Measurements from ENCODE around the gene CALR3.
"Not testable (repeated sequence)": the region's sequence is repeated elsewhere in the genome, so short reads cannot be mapped to it uniquely, and the experiment has no call there.

Gene CALR3, protein sequence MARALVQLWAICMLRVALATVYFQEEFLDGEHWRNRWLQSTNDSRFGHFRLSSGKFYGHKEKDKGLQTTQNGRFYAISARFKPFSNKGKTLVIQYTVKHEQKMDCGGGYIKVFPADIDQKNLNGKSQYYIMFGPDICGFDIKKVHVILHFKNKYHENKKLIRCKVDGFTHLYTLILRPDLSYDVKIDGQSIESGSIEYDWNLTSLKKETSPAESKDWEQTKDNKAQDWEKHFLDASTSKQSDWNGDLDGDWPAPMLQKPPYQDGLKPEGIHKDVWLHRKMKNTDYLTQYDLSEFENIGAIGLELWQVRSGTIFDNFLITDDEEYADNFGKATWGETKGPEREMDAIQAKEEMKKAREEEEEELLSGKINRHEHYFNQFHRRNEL

DNA sequence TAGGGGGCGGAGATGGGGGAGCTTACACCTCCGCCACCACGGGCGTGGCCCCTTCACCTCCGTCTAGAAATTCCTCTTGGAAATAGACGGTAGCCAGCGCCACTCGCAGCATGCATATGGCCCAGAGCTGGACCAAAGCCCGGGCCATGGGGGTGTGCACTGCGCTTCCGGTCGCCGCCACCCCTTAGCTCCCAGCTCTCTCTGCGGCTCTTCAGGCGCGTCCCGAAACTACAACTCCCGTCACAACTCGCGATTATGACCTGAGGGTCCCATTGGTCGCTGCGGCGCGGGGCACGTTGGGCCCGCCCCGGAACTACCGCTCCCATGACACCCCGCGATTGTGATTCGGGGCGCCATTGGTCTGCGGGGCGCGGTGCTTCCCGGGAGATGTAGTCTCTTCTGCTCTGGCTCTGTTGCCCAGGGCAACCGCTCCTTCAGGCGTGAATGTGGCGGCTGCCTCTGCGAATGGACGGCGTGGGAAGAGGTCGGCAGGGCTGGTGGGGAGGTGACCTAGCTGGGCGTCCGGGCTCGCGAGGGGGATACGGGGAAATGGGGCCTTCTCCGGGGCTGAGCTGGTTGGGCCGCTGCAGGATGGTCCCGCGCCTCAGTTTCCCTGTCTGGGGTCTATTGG is at the start of gene CALR3, which contains the start of gene C19orf44:
CALR3 (minus strand) TSS at position 186 of the 631 bp plus-strand sequence; CDS start at position 148, 38 bp downstream.
C19orf44 (plus strand) TSS at position 413 of the 631 bp plus-strand sequence. CDS start 4,399 bp downstream, outside the sequence.
- peak within 1 kb of the TSS; percentile 82 for H3K4me3 ChIP-seq (ENCODE audit: control insufficient read depth, low read depth, low read length)
- peak; percentile 93 for DNase-seq (ENCODE audit: low read depth)
- TF ChIP-seq, protein P1, sequence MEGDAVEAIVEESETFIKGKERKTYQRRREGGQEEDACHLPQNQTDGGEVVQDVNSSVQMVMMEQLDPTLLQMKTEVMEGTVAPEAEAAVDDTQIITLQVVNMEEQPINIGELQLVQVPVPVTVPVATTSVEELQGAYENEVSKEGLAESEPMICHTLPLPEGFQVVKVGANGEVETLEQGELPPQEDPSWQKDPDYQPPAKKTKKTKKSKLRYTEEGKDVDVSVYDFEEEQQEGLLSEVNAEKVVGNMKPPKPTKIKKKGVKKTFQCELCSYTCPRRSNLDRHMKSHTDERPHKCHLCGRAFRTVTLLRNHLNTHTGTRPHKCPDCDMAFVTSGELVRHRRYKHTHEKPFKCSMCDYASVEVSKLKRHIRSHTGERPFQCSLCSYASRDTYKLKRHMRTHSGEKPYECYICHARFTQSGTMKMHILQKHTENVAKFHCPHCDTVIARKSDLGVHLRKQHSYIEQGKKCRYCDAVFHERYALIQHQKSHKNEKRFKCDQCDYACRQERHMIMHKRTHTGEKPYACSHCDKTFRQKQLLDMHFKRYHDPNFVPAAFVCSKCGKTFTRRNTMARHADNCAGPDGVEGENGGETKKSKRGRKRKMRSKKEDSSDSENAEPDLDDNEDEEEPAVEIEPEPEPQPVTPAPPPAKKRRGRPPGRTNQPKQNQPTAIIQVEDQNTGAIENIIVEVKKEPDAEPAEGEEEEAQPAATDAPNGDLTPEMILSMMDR (IDR thresholded peaks at IDR 0.05; ENCODE audit: control insufficient read depth, insufficient read depth, low read depth, low read length, missing control alignments) = no peak

GRCh38 chr19:16544473-16545231 is 48.7 kb upstream of the CALR3 start:
- TF ChIP-seq, protein P1 (IDR thresholded peaks at IDR 0.05; ENCODE audit: control insufficient read depth, insufficient read depth, low read depth, low read length, missing control alignments) = no peak
- no peak overlapping the region for H3K4me3 ChIP-seq (ENCODE audit: control insufficient read depth, low read depth, low read length)
- DNase-seq (ENCODE audit: low read depth) = no peak

DNA sequence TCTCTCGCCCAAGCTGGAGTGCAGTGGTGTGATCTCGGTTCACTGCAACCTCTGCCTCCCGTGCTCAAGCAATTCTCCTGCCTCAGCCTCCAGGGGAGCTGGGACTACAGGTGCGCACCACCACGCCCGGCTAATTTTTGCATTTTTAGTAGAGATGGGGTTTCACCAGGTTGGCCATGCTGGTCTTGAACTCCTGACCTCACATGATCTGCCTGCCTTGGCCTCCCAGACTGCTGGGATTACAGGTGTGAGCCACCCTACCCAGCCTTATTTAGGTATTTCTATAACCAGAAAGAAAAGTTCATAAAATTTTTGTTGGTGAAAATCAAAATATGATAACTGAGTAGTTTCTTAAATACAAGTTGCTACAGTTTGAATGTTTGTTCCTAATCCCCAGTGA is 47.8 kb upstream of the CALR3 start:
- not testable (repeated sequence) for H3K4me3 ChIP-seq (ENCODE audit: control insufficient read depth, low read depth, low read length); DNase-seq (ENCODE audit: low read depth)

GRCh38 chr19:16542910-16543472 is 47.0 kb upstream of the CALR3 start:
- H3K4me3 ChIP-seq (ENCODE audit: control insufficient read depth, low read depth, low read length) = peak overlapping the region; percentile 96
- TF ChIP-seq, protein P1 (IDR thresholded peaks at IDR 0.05; ENCODE audit: control insufficient read depth, insufficient read depth, low read depth, low read length, missing control alignments) = no peak
- DNase-seq (ENCODE audit: low read depth) = no peak

GRCh38 chr19:16542045-16542909 is 46.3 kb upstream of the CALR3 start, which contains the start of gene CHERP:
Gene CHERP, minus strand, starts transcription at chr19:16542437. Its CDS starts 59 bp downstream, at chr19:16542378.
- DNase-seq (ENCODE audit: low read depth) = peak; percentile 52
- H3K4me3 ChIP-seq (ENCODE audit: control insufficient read depth, low read depth, low read length) = peak within 1 kb of the TSS; percentile 96
- TF ChIP-seq, protein P1 (IDR thresholded peaks at IDR 0.05; ENCODE audit: control insufficient read depth, insufficient read depth, low read depth, low read length, missing control alignments) = no peak

- TF ChIP-seq, protein P1 (IDR thresholded peaks at IDR 0.05; ENCODE audit: control insufficient read depth, insufficient read depth, low read depth, low read length, missing control alignments) = no peak
- DNase-seq (ENCODE audit: low read depth) = no peak
These were observed 45.6 kb upstream of the CALR3 start for GRCh38 chr19:16541526-16542044.

More at GRCh38 chr19:16541526-16542044, 45.6 kb upstream of the CALR3 start:
- H3K4me3 ChIP-seq (ENCODE audit: control insufficient read depth, low read depth, low read length) = peak overlapping the region; percentile 96
